ENCODE results near the gene HECTD1.
"Not testable (repeated sequence)": the region's sequence is repeated elsewhere in the genome, so short reads cannot be mapped to it uniquely, and the experiment has no call there.

The HECTD1 gene

GRCh38 chr14:31138301-31138700, 69.3 kb downstream of the HECTD1 start:
- no peak for DNase-seq

GRCh38 chr14:31137214-31137889, 70.2 kb downstream of the HECTD1 start:
- no peak for DNase-seq

DNA sequence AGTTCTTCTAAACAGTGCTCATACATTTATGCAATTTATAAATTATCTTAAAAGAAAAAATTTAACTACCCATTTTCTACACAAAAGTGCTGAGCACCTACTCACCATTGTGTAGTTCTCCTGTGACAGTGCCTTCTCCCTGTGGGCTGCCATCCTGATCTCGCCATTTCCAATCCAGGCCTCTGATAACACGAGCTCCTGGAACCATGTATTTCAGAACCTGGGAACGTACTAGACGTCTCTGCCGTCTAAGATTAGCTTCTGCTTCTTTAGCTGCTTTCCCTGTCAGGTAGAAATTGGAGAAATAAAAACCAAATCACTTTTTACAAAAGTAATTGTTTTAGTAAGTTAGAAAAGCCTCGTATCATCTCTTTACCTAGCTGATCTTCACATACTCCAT, 74.5 kb downstream of the HECTD1 start:
- no peak for DNase-seq

DNA sequence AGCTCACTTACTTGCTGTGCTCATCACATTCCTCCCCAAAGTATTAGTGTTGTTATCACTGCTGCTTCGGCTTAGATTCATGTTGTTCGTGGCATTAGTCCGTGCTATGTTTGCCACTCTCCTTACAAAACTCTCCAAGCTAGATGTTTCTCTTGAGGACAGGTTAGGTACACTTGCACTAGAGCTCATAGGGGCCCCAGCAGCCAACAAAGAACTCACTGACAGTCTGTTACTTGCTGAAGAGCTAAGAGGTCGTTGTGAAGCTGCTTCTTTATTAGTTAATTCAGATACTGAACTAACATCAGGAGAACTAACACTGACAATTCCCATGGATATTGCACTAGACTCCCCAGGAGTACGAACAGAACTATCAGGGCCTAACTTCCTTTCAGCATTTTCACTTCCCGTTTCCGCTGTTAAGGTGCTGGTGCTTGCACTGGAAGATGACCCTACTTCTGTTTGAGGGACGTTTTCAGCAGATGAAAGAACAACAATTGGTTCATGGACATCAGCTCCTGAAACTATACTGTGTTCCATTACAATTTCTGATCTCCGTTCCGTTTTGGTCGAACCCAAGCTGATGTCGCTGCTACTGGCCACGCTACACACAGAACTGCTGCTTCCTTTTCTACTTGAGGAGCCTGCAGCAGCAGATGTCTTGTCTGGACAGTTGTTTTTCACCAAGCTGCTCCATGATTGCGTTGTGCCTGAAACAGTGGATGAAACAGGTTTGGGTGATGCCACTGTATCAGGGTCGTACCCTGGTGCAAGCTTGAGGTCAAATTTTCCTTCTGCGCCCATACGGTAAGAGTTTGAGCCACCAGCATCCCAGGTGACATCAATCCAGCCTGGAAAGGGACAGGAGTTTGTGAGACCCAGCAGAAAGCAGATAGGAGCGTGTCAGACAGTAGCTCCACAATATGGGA, 78.7 kb downstream of the HECTD1 start:
- DNase-seq, result no peak

- no peak for DNase-seq
These were observed 79.9 kb downstream of the HECTD1 start for GRCh38 chr14:31127690-31128089.

DNA sequence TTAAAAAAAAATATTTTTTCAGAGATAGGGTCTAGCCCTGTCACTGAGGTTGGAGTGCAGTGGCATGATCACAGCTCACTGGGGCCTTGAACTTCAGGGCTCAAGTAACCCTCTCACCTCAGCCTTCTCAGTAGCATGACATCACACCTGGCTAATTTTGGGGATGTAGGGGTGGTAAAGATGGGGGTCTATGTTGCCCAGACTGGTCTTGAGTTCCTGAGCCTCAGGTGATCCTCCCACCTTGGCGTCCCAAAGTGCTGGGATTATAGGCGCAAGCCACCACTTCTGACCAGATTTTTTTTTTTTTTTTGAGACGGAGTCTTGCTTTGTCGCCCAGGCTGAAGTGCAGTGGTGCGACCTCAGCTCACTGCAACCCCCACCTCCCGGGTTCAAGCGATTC, 80.9 kb downstream of the HECTD1 start:
- no peak for DNase-seq

DNA sequence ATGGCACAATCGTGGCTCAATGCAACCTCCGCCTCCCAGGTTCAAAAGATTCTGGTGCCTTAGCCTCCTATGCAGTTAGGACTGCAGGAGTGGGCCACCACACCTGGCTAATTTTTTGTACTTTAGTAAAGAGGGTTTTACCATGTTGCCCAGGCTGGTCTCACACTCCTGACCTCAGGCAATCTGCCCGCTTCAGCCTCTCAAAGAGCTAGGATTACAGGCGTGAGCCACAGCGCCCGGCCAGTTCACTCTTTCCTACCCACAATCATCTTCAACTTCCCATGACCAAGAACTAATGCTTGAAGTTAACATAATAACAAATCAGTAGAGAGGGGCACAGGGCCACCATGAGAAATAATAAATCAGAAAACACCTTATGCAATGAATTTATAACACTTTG, 82.4 kb downstream of the HECTD1 start:
- DNase-seq, result no peak

- no peak for DNase-seq
These were observed 83.4 kb downstream of the HECTD1 start for GRCh38 chr14:31124197-31124596.

DNA sequence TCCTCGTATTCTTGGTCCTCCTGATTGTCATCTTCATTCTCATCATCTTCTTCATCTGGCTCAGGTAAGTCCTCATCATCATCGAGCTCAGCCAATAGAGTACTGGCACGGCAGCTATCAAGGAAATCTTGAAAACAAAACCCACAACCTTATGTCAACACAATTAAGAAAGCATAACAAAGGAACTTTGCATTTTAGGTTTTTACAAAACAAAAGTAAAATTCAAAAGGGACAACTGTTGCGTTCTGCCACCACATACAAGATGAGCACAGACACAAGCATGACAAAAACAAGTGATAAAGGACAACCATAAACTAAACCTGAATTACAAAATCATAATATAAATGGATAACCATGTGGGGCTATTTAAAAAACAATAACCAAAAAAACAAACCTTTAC, 84.7 kb downstream of the HECTD1 start:
- DNase-seq, result no peak

DNA sequence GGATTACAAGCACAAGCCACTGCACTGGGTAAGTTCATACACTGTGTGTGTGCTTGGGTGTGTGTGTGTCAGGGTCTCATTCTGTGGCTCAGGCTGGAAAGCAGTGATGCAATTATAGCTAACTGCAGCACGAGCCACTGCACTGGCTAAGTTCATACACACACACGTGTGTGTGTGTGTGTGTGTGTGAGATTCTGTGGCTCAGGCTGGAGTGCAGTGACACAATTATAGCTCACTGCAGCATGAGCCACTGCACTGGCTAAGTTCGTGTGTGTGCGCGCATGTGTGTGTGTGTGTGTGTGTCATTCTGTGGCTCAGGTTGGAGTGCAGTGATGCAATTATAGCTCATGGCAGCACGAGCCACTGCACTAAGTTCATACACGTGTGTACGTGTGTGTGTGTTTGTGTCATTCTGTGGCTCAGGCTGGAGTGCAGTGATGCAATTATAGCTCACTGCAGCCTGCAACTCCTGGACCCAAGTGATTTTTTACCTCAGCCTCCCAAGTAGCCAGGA, 85.4 kb downstream of the HECTD1 start:
- no peak for DNase-seq

GRCh38 chr14:31118892-31119291, 88.7 kb downstream of the HECTD1 start:
- DNase-seq, result no peak

DNA sequence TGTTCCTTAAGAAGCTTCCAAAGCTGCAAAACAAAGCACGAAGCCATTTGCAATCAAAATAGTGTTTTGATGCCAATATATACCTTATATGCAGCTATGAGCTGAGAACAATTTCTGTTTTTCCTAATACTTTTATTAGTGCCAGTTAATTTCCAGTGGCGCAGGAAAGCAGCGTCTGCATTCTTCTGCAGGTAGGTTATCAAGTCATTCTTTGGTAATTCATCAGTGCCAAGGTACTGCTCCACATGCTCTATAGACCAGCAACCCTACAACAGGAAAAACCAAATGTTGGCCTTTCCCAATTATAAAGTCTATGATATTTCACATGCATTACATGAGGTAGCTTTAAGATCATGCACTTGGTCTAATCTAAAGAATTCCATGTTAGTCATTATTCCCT, 93.8 kb downstream of the HECTD1 start:
- no peak for DNase-seq

- no peak for DNase-seq
These were observed 96.7 kb downstream of the HECTD1 start for GRCh38 chr14:31110872-31111271.

DNA sequence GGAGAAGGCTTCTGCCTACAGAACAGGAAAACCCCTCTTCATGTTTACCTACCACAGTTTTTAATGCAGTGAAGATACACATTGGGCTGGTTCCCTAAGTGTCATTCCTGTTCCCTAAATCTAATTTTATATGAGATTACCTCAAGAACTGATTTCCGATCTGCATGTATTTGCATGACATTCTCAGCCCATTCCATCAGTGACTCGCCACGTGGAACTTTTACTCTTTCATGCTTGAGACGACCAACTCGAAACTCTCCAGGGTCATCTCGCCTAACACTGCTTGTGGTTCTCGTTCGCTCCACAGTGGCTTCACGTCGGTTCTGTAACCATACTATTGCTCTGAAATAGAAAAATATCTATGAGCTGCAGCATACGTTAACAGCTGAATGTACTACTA, 98.3 kb downstream of the HECTD1 start:
- no peak for DNase-seq

DNA sequence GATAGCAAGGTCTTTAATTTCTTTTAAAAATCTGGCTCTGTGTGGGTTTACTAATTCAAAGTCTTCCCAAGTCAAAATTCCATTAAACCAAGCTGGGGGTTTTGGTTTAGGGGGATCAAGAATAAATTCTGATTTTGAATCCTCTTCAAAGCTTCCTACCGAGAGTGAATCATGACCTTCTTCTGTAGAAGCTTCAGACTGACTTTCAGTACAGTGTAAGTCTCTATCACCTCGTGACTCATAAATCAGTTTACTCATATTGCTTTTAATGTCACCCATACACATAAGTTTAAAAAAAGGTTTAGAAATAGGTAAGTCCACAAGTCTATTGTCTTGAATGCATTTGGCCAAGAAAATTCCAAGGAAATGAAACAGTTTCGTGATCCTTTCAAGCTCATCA, 100.8 kb downstream of the HECTD1 start:
- no peak for DNase-seq

DNA sequence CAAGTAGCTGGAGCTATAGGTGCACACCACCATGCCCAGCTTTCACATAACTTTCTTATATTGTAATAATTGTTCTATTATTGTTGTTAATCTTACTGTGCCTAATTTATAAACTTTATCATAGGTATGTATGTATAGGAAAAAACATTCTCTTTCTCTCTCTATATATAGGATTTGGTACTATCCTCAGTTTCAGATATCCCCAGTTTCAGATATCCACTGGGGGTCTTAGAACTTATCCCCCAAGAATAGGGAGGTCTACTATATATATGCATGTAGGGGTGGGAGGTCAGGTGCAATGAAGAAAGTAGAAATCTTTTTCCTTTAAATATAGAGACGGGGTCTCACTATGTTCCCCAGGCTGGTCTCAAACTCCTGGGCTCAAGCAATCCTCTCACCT, 110.5 kb downstream of the HECTD1 start:
- DNase-seq, result no peak

DNA sequence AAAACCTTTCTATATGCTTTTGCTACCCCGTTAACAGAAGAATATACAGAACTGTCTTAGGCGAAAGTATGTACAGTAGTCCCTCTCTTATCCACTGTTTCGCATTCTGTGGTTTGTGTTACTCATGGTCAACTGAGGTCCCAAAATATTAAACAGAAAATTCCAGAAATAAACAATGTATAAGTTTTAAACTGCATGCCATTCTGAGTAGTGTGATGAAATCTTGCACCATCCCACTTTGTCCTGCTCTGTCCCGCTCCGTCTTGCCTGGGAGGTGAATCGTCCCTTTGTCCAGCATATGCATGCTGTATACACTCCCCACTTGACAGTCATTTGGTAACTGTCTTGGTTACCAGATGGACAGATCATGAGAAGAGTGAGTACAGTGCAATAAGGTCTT, 111.3 kb downstream of the HECTD1 start:
- DNase-seq, result no peak

DNA sequence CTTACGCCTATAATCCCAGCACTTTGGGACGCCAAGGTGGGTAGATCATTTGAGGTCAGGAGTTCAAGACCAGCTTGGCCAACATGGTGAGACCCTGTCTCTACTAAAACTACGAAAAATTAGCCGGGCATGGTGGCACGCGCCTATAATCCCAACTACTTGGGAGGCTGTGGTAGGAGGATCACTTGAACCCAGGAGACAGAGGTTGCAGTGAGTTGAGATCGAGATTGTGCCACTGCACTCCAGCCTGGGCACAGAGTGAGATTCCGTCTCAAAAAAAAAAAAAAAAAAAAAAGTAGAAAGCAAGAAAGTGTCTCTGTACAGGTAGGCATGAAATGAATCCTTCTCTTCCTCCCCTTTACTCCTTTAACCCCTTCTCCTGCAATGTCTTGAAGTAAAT, 111.8 kb downstream of the HECTD1 start:
- DNase-seq, result not testable (repeated sequence)

DNA sequence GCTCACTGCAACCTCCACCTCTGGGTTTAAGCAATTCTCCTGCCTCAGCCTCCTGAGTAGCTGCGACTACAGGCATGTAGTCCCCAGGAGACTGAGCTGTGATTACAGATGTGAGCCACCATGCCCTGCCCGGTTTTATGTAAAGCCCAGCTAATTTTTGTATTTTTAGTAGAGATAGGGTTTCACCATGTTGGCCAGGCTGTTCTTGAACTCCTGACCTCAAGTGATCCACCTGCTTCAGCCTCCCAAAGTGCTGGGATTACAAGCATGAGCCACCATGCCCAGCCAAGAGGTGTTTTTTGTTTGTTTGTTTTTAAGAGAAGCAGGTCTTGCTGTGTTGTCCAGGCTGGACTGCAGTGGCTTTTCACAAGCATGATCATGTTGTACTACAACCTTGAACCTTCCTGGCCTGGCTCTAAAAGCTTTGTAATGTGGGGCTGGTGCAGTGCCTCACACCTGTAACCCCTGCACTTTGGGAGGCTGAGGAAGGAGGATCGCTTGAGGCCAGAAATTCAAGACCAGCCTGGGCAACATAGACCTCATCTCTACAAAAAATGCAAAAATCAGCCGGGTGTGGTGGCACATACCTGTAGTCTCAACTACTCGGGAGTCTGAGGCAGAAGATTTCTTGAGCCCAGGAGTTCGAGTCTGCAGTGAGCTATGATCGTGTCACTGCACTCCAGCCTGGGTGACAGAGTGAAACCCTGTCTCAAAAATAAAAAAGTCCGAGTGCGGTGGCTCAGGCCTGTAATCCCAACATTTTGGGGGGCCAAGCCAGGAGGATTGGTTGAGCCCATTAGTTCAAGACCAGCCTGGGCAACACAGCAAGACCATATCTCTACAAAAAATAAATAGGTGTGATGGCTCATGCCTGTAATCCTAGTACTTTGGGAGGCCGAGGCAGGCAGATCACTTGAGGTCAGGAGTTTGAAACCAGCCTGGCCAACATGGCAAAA, 113.4 kb downstream of the HECTD1 start:
- DNase-seq, result not testable (repeated sequence)

DNA sequence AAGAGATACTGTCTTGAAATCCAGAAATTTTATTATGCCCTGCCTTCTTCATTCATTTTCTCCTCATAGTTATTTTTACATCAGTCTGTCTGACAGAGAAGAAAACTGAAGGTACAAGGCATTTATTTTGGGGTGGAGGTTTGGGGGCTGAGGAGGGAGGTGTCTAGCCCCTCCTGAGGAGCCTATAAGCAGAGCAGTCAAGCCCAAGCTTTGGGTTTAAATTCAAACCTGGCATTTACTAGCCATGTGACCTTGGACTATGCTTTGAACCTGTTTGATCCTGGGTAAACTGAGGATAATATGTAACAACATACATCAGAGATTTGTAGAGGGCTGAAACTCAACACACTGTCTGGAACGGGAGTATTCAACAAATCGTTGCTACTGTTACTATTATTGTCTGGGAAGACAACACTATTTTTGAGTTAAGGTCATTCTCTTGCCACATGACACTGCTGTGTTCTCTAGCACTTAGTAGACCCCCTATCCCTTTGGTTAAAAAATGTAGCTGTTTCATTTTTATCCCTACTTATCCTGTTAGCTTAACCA, 115.4 kb downstream of the HECTD1 start:
- DNase-seq, result no peak

DNA sequence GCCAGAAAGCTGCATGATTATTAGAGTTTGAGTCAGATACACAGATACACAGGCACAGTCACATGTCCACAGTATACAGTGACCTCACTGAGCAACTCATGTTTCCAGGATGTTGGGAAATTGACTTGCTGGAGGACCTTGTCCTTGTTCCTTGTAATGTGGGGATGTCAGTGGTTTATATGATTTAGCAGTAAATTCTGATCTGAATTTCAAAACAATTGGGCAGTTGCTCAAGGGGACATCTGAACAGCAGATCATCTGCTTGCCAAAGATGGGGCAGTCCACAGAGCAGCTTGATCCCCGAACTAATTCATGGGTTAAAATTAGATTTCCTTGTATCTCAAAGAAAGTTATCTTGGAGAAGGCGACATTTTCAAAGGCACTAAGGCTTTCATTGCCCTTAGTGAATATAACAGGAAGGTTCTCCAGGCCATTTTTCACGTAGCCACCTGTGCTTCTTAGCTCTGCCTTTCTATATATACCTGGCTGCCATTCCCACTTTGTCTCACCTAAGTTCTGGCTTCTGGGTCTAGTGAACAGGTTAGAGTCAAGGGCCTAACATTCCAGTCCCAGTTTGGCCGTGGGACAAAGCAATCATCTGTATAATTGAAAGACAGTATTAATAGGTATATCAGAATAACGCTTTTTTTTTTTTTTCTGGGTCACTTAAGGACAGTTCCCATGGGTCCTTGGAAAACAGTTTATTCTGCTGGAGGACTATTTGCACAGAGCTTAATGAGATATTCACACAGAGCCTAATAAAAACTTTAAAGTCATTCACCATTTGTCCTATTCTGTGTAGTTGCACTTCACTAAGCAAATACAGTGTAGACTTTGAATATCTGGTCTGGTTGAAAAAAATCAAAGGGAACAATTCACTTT, 116.5 kb downstream of the HECTD1 start:
- no peak for DNase-seq

DNA sequence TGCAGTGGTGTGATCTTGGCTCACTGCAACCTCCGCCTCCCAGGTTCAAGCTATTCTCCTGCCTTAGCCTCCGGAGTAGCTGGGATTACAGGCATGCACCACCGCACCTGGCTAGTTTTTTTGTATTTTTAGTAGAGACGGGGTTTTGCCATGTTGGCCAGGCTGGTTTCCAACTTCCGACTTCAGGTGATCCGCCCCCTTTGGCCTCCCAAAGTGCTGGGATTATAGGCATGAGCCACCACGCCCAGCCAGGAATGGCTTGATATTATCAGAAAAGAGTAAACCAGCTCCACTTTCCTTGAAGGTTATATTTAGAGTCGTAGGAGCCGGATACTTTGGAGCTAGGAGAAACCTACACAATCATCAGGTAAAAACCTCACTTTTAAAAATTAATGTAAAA, 121.1 kb downstream of the HECTD1 start:
- not testable (repeated sequence) for DNase-seq

Data from activated CD4-positive, alpha-beta T cell treated with anti-CD3 and anti-CD28 coated beads, Interleukin-2, amount 50 U/mL, for 48 hours (primary cell).